Neural progenitor cell (in vitro differentiated cells): Measurements from ENCODE around the gene EXOSC5.

Experiments used
- EZH2phosphoT487 ChIP-seq: fragments of 200-600 bp; sonication (generic); IDR thresholded peaks from 2 replicates; pipeline ENCODE4 v1.6.1; 2017; ENCODE audit warnings: antibody characterized with exemption
- TF ChIP-seq, protein P1 (sequence below): fragments of 200-600 bp; sonication (generic); IDR thresholded peaks from 2 replicates; pipeline ENCODE4 v1.5.1; 2017; ENCODE audit warnings: antibody characterized with exemption, mild to moderate bottlenecking

DNA sequence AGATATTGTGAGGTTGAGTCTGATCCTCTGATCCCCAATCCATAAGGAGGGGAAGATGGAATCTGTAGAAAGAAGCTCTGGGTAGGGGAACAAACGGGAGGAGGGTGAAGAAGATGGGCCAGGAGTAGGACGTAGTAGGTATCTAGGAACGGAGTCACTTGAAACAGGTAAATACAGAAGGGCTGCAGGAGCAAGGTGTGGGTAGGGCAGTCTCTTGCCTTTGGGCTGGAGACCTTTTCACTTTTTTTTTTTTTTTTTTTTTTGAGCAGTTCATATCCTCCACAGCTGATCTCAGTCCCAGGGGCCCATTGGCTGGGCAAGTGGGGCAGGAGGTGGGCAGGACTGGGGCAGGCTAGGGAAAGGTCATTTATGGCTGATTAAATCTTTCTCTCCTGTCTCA lies 1.9 kb upstream of the EXOSC5 start:
- TF ChIP-seq, protein P1, sequence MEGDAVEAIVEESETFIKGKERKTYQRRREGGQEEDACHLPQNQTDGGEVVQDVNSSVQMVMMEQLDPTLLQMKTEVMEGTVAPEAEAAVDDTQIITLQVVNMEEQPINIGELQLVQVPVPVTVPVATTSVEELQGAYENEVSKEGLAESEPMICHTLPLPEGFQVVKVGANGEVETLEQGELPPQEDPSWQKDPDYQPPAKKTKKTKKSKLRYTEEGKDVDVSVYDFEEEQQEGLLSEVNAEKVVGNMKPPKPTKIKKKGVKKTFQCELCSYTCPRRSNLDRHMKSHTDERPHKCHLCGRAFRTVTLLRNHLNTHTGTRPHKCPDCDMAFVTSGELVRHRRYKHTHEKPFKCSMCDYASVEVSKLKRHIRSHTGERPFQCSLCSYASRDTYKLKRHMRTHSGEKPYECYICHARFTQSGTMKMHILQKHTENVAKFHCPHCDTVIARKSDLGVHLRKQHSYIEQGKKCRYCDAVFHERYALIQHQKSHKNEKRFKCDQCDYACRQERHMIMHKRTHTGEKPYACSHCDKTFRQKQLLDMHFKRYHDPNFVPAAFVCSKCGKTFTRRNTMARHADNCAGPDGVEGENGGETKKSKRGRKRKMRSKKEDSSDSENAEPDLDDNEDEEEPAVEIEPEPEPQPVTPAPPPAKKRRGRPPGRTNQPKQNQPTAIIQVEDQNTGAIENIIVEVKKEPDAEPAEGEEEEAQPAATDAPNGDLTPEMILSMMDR, result no peak
- no peak for TF ChIP-seq EZH2phosphoT487
